ENCODE measurements around the gene CACNB4. TPM values are rescaled to one million over a fixed set of nuclear protein-coding genes. Genes with fewer than 3 reads are reported as not detected.

CACNB4 gene
- total RNA-seq, 4 donors from 2014 or later = 2.3 to 5.8 (median 2.8) TPM

- no peak for TF ChIP-seq CTCF (IDR thresholded peaks at IDR 0.05; ENCODE audit: low read depth)
These were observed 171.2 kb downstream of the CACNB4 start for GRCh38 chr2:151927501-151928221.

DNA sequence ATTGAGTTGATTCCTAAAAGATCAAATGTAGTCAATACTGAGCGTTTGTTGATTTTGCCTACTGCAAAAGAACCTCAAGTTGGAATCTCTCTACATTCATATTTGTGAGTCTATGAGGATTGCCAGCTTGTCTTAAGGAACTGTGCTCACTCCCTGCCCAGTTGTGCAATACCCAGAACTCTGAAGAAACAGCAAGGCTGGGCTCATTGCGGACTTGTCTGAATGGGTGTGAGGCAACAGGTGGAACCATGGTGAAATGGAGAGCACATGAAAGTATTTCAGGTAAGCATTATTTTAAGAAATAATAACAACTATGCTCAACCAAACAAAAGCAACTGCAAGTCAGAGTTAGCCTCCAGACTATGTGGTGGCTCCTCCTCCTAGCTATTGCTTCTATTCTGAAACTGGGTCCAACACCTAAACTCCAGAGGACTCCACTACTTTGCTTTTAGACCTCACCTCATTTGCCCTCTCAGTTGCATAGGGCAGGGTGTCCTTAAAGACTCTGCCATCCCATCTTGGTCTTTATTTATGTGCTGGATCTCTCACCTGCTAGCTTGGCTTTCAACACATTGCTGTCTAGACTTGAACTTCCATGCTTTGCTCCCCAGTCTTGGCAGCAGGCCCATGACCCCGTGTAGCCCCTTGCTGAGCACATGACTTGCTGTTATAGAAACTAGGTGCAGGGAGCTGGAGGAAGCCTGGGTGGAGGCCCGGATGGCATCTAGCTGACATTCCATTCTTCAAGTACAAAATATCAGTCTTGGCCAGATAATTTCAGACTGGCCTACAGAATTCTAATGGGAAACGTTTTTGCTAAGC is 175.8 kb downstream of the CACNB4 start:
- TF ChIP-seq CTCF (IDR thresholded peaks at IDR 0.05; ENCODE audit: low read depth) = no peak

GRCh38 chr2:151919786-151920185 is 179.1 kb downstream of the CACNB4 start:
- TF ChIP-seq CTCF (IDR thresholded peaks at IDR 0.05; ENCODE audit: low read depth) = no peak

- no peak for TF ChIP-seq CTCF (IDR thresholded peaks at IDR 0.05; ENCODE audit: low read depth)
These were observed 180.5 kb downstream of the CACNB4 start for GRCh38 chr2:151918308-151918707.

GRCh38 chr2:151916632-151917031 is 182.2 kb downstream of the CACNB4 start:
- no peak for TF ChIP-seq CTCF (IDR thresholded peaks at IDR 0.05; ENCODE audit: low read depth)

- no peak for TF ChIP-seq CTCF (IDR thresholded peaks at IDR 0.05; ENCODE audit: low read depth)
These were observed 183.7 kb downstream of the CACNB4 start for GRCh38 chr2:151914989-151915628.

All from subcutaneous adipose tissue (tissue), 4 donors.